DMS53 (cell line): ENCODE results near the gene GDF10.
A peak's percentile ranks its signal among the peaks of the same experiment; 100 is the strongest.

ENCODE experiments used
- DNase-seq: peaks from one replicate; lab custom pipeline; 2025; lab: John Stamatoyannopoulos, UW

GDF10 gene

GRCh38 chr10:47269294-47269693 is 30.7 kb upstream of the GDF10 start:
- peak; percentile 16 for DNase-seq

GRCh38 chr10:47276071-47276470 is 23.9 kb upstream of the GDF10 start:
- no peak for DNase-seq

- DNase-seq = no peak
These were observed 23.2 kb upstream of the GDF10 start for GRCh38 chr10:47276576-47277351.

- DNase-seq = peak; percentile 36
These were observed 22.4 kb upstream of the GDF10 start for GRCh38 chr10:47277352-47278151.

GRCh38 chr10:47278152-47278473 is 21.9 kb upstream of the GDF10 start:
- DNase-seq = no peak

- no peak for DNase-seq
These were observed 21.3 kb upstream of the GDF10 start for GRCh38 chr10:47278720-47279119.

GRCh38 chr10:47279276-47279675 is 20.7 kb upstream of the GDF10 start:
- DNase-seq = no peak

- no peak for DNase-seq
These were observed 17.9 kb upstream of the GDF10 start for GRCh38 chr10:47282005-47282656.

GRCh38 chr10:47282657-47283018 is 17.4 kb upstream of the GDF10 start:
- no peak for DNase-seq

GRCh38 chr10:47283101-47283630 is 16.8 kb upstream of the GDF10 start:
- no peak for DNase-seq

GRCh38 chr10:47283848-47284247 is 16.1 kb upstream of the GDF10 start:
- no peak for DNase-seq

- DNase-seq = no peak
These were observed 14.4 kb upstream of the GDF10 start for GRCh38 chr10:47285381-47286115.

GRCh38 chr10:47286116-47286505 is 13.9 kb upstream of the GDF10 start:
- DNase-seq = no peak

- no peak for DNase-seq
These were observed 13.2 kb upstream of the GDF10 start for GRCh38 chr10:47286591-47287315.

GRCh38 chr10:47287365-47287802 is 12.6 kb upstream of the GDF10 start:
- no peak for DNase-seq

- DNase-seq = no peak
These were observed 12.2 kb upstream of the GDF10 start for GRCh38 chr10:47287805-47288204.

- no peak for DNase-seq
These were observed 11.8 kb upstream of the GDF10 start for GRCh38 chr10:47288236-47288635.

- DNase-seq = no peak
These were observed 11.0 kb upstream of the GDF10 start for GRCh38 chr10:47288916-47289495.

- no peak for DNase-seq
These were observed 10.1 kb upstream of the GDF10 start for GRCh38 chr10:47289921-47290320.

GRCh38 chr10:47290338-47290737 is 9.7 kb upstream of the GDF10 start:
- DNase-seq = no peak

GRCh38 chr10:47291682-47292081 is 8.3 kb upstream of the GDF10 start:
- DNase-seq = no peak
